Immature natural killer cell (primary cell): ENCODE results near the gene DAPP1. TPM values are rescaled to one million over a fixed set of nuclear protein-coding genes. Genes with fewer than 3 reads are reported as not detected.
A peak's percentile ranks its signal among the peaks of the same experiment; 100 is the strongest.

Source experiments
- DNase-seq, 3 donors: peaks; one replicate each; pipeline ENCODE4 v3.0.0; 2022; ENCODE audit warnings: mixed read lengths in 1 of 3
- H3K27ac Mint-ChIP-seq, 6 donors: one replicate each; pipeline ENCODE4 v1.8.0; 2020; ENCODE audit warnings: mixed read lengths in 6 of 6, mild to moderate bottlenecking in 5 of 6, inconsistent platforms in 4 of 6, moderate library complexity in 3 of 6
- H3K27me3 Mint-ChIP-seq, 3 donors: one replicate each; pipeline ENCODE4 v1.8.0; 2020 to 2021; ENCODE audit warnings: low read depth in 3 of 3, mild to moderate bottlenecking in 3 of 3, mixed read lengths in 3 of 3, moderate library complexity in 3 of 3, inconsistent platforms in 1 of 3
- H3K36me3 Mint-ChIP-seq, 3 donors: one replicate each; pipeline ENCODE4 v1.8.0; 2020; ENCODE audit warnings: mixed read lengths in 3 of 3, inconsistent platforms in 2 of 3, mild to moderate bottlenecking in 2 of 3
- H3K4me1 Mint-ChIP-seq, 2 donors: one replicate each; pipeline ENCODE4 v1.8.0; 2020; ENCODE audit warnings: inconsistent platforms in 2 of 2, mild to moderate bottlenecking in 2 of 2, mixed read lengths in 2 of 2, moderate library complexity in 1 of 2
- H3K4me3 Mint-ChIP-seq, 5 donors: one replicate each; pipeline ENCODE4 v1.8.0; 2020; ENCODE audit warnings: mild to moderate bottlenecking in 5 of 5, mixed read lengths in 5 of 5, inconsistent platforms in 3 of 5, moderate library complexity in 3 of 5
- H3K9me3 Mint-ChIP-seq, 6 donors: one replicate each; pipeline ENCODE4 v1.8.0; 2020; ENCODE audit warnings: mild to moderate bottlenecking in 6 of 6, mixed read lengths in 6 of 6, inconsistent platforms in 4 of 6, moderate library complexity in 3 of 6
- polyA plus RNA-seq, 3 donors: library from polyadenylated mRNA; unstranded; fragments of 300-500 nt; fragmentation: Illumina TruSeq; gene quantifications; one replicate each; pipeline ENCODE4 v1.2.3, GENCODE V29; 2021

The DAPP1 gene
- polyA plus RNA-seq, 3 donors from 2014 or later = 11.7 to 13.8 (median 13.2) TPM

DNA sequence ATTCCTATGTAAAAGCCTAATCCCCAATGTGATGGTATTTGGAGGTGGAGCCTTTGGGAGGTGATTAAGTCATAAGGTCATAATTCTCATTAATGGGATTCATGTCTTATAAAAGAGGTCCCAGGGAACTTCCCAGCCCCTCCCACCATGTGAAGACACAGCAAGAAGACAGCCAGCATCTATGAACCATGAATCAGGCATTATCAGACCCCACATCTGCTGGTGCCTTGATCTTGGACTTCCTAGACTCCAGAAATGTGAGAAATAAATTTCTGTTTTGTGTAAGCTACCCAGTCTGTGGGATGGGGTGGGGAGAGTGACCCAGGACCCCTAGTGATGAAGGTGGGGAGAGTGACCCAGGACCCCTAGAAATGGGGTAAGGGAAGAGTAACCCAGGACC, 6.1 kb upstream of the DAPP1 start:
- Mint-ChIP-seq H3K4me3 (no peak overlapping the region), H3K27ac (peak overlapping the region in 1 of 6 donors; percentile 46), H3K4me1 (peaks cover 3 to 4% of the 10 kb centered on the region in 2 donors), H3K27me3 (peaks cover 7 to 9% (median 8%) of the 10 kb centered on the region in 3 donors), H3K36me3 (no peaks in the 10 kb centered on the region), H3K9me3 (no peaks in the 10 kb centered on the region)
- no peak for DNase-seq

DNA sequence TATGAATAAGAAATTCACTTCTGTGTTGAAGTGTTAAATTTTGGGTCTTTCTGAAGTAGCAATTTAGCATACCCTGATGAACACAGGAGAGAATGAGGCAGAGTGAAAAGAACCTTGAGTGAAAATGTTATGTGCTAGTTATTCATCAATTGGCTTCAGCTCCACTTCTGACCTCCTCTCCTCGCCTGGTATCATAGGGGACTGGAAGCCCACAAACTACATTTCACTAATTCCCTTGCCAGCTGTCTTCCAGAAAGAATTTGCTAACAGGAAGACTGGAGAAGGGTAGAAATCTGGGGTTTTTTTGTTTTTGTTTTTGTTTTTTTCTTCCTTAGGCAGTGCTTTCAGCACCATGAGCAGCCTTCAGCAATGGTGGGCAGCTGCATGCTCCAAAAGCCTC, 5.5 kb upstream of the DAPP1 start:
- DNase-seq = no peak
- no peaks in the 10 kb centered on the region for H3K9me3 Mint-ChIP-seq
- H3K36me3 Mint-ChIP-seq = no peaks in the 10 kb centered on the region
- H3K27me3 Mint-ChIP-seq = peaks cover 7 to 9% (median 8%) of the 10 kb centered on the region in 3 donors
- H3K27ac Mint-ChIP-seq = no peak overlapping the region
- peaks cover 7 to 8% of the 10 kb centered on the region in 2 donors for H3K4me1 Mint-ChIP-seq
- no peak overlapping the region for H3K4me3 Mint-ChIP-seq

DNA sequence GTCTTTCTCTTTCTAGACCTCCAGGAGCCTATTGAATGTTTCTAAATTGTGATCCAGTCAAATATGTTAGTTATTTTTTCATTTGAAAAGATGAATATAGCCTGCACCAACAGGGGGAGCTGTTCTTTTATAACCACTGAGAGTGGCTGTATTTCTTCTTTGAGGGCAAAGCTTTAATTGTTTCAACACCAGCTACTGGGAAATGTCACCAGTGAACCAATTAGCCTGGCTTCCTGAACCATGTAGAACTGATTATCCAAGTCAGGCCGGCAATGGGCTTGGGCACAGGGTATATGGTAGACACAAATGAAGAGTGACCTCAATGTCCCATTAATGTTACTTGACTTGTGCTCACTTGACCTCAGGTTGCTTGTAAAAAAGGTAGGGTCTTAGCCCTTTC, 4.8 kb upstream of the DAPP1 start:
- no peak overlapping the region for H3K27ac Mint-ChIP-seq
- H3K4me3 Mint-ChIP-seq = no peak overlapping the region
- H3K36me3 Mint-ChIP-seq = no peaks in the 10 kb centered on the region
- H3K4me1 Mint-ChIP-seq = peaks cover 15 to 16% of the 10 kb centered on the region in 2 donors
- peaks cover 6 to 8% (median 7%) of the 10 kb centered on the region in 3 donors for H3K27me3 Mint-ChIP-seq
- DNase-seq = peak; percentile 21 to 39 (median 27)
- no peaks in the 10 kb centered on the region for H3K9me3 Mint-ChIP-seq

DNA sequence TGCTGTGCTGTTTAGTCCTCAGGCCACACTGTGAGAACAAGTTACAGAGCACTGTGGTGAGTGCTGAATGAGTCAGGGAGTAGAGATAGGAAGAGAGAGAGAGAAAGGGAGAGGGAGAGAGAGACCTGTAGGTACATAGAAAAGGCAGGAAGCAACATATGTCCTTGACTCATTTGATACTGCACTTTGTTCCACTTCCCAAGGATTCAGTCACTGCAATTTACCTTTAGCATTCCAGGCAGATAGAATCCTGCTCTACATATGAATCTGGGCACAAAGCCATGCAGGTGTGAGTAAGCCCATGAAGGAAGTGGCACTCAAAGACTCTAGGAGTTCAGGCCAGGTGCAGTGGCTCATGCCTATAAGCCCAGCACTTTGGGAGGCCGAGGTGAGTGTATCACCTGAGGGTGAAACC, 1.0 kb upstream of the DAPP1 start:
- Mint-ChIP-seq H3K27ac (peak overlapping the region in 5 of 6 donors; percentile 57 to 88 (median 78)), H3K4me3 (peak overlapping the region in 2 of 5 donors; percentile 13 to 14), H3K9me3 (no peaks in the 10 kb centered on the region), H3K4me1 (peaks cover 20 to 36% of the 10 kb centered on the region in 2 donors), H3K36me3 (no peaks in the 10 kb centered on the region), H3K27me3 (peaks cover under 1 to 6% (median 2%) of the 10 kb centered on the region in 3 donors)
- no peak for DNase-seq

DNA sequence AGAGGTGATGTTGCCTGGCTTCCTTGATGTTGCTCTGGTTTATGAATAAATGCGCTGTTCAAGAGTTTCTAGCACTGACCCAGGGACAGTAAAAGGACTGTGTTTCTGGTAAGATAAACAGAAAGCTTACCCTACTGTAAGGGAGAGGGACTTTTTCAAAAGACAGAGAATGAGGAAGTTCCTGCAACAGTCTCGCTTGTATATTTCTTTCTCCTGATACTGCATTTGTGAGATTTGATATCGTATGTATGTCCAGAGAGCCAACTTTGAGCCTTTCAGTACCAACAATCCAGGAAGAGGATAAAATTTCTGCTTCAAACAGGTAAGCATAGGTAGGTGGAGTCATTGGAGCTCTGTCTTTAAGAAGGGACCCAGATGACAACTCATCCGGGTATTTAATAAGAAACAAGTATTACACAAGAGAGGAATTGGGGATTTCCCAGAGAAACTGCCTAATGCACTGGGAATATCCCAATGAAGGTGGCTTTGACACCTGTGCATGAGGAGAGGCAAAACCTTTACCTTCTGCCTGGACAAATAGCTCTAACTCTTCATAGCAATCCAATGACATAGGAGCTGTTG, 773 bp downstream of the DAPP1 start:
- DNase-seq = no peak
- H3K27me3 Mint-ChIP-seq = peaks cover 0 to 6% (median 2%) of the 10 kb centered on the region in 3 donors
- peaks cover 20 to 36% of the 10 kb centered on the region in 2 donors for H3K4me1 Mint-ChIP-seq
- no peaks in the 10 kb centered on the region for H3K9me3 Mint-ChIP-seq
- H3K27ac Mint-ChIP-seq = peak overlapping the region; percentile 57 to 90 (median 80)
- H3K4me3 Mint-ChIP-seq = peak overlapping the region; percentile 77 to 84 (median 79)
- H3K36me3 Mint-ChIP-seq = no peaks in the 10 kb centered on the region

DNA sequence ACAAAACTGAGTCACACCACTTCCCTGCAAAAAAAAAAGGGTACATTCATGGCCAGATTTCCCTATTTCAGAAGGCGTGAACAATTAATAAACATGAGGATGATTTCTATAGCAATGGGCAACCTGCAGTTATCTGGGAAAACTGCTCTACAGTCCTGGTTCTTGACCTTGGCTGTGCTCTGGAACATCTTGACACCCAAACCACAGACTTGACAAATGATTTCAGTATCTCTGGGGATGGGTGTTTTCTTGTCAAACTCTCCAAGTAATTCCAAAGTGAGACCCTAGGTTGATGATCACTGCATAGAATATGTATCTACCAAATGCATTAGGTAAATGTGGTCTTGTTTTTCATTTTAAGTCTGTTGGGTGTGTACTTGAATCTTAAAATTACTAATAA, 2.0 kb downstream of the DAPP1 start:
- no peak overlapping the region for H3K4me3 Mint-ChIP-seq

DNA sequence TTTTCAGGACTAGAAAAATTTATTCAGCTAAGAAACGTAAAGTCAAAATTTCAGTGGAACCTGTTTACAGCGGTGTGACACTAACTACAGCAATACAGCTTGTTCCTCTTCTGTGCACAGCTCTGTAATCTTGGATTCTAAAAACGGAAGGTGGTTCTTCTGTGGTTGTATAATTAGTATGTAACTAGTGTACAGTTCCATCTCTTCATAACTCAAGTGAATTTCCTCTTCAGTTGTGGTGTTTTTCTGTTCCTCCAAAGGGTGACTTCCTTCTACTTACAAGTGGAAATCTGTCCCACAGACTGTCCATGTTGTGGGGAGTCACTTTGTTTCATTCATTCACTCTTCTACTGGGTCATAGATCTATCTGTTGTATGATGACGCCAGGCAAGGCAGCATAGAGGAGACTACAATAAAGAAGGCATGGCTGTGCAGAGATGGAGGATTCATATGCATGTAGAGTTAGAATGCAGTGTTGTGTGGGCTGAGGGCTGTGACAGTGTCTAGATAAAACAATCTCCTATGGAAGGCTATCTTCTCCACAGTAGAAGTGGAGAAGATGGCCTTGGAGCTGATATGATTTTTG, 5.4 kb downstream of the DAPP1 start:
- H3K27me3 Mint-ChIP-seq = peaks cover 0 to 5% (median 0%) of the 10 kb centered on the region in 3 donors
- DNase-seq = no peak
- no peaks in the 10 kb centered on the region for H3K9me3 Mint-ChIP-seq
- no peak overlapping the region for H3K27ac Mint-ChIP-seq
- H3K36me3 Mint-ChIP-seq = peaks cover 0 to 3% (median 0%) of the 10 kb centered on the region in 3 donors
- H3K4me3 Mint-ChIP-seq = no peak overlapping the region
- peaks cover 4 to 19% of the 10 kb centered on the region in 2 donors for H3K4me1 Mint-ChIP-seq

More for the DNA sequence above, 2.0 kb downstream of the DAPP1 start:
- peaks cover 0 to 6% (median 2%) of the 10 kb centered on the region in 3 donors for H3K27me3 Mint-ChIP-seq
- no peak for DNase-seq
- H3K9me3 Mint-ChIP-seq = no peaks in the 10 kb centered on the region
- peaks cover 0 to 3% (median 0%) of the 10 kb centered on the region in 3 donors for H3K36me3 Mint-ChIP-seq
- peaks cover 20 to 36% of the 10 kb centered on the region in 2 donors for H3K4me1 Mint-ChIP-seq
- H3K27ac Mint-ChIP-seq = peak overlapping the region in 1 of 6 donors; percentile 32

DNA sequence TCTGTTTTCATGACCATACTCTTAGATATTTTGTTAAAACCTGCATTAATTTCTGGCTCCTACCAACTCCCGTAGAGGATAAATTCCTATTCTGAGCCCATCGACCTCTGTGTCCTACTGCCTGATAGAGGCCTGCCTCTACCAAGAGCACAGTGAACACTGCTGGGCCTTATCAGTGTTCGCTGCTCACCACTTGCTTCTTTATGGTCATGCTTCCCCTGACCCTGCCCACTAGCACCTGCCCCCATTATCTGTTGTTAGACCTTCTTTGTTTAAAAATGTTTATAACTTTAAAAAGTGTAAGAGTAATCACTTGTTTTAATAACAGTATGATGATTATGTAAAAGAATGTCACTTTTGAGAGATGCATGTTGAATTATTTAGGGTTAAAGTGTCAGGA, 6.1 kb downstream of the DAPP1 start:
- Mint-ChIP-seq H3K4me1 (peaks cover 0 to 12% of the 10 kb centered on the region in 2 donors), H3K27ac (no peak overlapping the region), H3K9me3 (no peaks in the 10 kb centered on the region), H3K36me3 (peaks cover 0 to 3% (median 0%) of the 10 kb centered on the region in 3 donors), H3K4me3 (no peak overlapping the region), H3K27me3 (peaks cover 0 to 2% (median 0%) of the 10 kb centered on the region in 3 donors)
- no peak for DNase-seq

DNA sequence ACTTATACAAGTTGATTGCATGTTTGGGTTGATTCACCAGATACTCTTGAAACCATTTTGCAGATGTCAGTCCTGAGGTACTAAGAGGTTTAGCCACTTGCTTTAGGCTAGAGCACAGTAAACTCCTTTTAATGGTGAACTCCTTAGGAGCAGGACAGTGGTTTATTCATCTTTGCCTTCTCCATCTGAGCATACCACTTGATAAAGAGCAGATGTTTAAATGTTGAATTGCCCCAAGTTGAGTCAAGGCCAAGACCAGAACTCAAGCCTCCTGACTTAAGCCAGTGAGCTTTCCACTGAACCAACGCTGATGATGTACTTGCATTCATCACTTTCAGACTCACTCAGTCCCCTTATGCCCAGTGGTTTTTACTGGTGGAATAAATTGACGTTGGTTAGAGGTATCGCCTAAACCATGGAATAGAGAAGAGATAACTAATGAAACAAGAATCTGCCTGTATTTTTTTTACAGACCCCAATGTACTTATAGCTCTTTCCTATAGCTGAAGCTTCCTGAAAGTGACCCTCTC, 7.5 kb downstream of the DAPP1 start:
- no peak overlapping the region for H3K4me3 Mint-ChIP-seq
- peak overlapping the region in 1 of 6 donors; percentile 10 for H3K27ac Mint-ChIP-seq
- DNase-seq = no peak
- H3K4me1 Mint-ChIP-seq = peaks cover 0 to 4% of the 10 kb centered on the region in 2 donors
- peaks cover 0 to 3% (median 0%) of the 10 kb centered on the region in 3 donors for H3K36me3 Mint-ChIP-seq
- H3K9me3 Mint-ChIP-seq = no peaks in the 10 kb centered on the region
- peaks cover 0 to 2% (median 0%) of the 10 kb centered on the region in 3 donors for H3K27me3 Mint-ChIP-seq

DNA sequence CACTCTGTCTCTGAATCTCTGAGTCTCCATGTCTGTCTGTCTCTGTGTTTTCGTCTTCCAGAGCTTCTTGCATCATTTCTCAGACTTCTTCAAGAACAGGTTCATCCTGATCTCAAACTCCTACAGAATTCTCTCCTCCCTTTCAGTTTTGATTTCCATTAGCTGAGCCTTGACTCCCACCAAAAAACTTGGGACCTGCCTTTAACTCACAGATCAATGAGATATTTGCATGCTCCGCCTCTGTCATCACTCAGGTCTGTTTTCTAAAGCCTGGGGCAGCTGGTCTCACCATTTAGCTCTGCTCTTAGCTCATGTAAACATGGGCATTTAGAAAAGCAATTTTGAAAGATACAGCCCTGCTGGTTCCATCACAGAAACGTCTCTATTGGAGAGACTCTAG, 8.6 kb downstream of the DAPP1 start:
- Mint-ChIP-seq H3K4me1 (no peaks in the 10 kb centered on the region), H3K4me3 (no peak overlapping the region), H3K27ac (no peak overlapping the region), H3K27me3 (peaks cover 0 to 2% (median 0%) of the 10 kb centered on the region in 3 donors), H3K36me3 (peaks cover 0 to 3% (median 0%) of the 10 kb centered on the region in 3 donors), H3K9me3 (no peaks in the 10 kb centered on the region)
- DNase-seq = no peak

DNA sequence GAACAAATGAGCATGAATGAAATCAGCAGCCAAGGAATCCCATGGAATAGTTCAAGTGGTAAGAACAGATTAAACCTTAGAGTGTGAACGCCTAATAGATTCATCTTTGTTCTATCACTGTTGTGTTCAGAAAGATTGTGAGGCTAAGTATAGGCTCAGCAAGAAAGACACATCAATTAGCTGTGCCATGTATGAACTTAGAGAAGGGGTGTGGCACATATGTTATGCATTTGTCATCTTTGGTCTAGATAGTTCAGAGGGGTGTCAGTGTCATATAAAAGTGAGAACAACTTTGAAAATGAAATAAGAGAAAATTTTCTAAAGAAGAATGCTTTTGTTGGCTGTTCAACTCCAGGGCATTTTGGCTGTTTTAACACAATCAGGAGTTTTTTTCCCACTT, 9.4 kb downstream of the DAPP1 start:
- DNase-seq = no peak
- H3K4me3 Mint-ChIP-seq = no peak overlapping the region
- peaks cover 0 to 4% (median 0%) of the 10 kb centered on the region in 3 donors for H3K27me3 Mint-ChIP-seq
- H3K27ac Mint-ChIP-seq = no peak overlapping the region
- H3K4me1 Mint-ChIP-seq = no peaks in the 10 kb centered on the region
- H3K36me3 Mint-ChIP-seq = peaks cover 0 to 3% (median 0%) of the 10 kb centered on the region in 3 donors
- H3K9me3 Mint-ChIP-seq = no peaks in the 10 kb centered on the region

DNA sequence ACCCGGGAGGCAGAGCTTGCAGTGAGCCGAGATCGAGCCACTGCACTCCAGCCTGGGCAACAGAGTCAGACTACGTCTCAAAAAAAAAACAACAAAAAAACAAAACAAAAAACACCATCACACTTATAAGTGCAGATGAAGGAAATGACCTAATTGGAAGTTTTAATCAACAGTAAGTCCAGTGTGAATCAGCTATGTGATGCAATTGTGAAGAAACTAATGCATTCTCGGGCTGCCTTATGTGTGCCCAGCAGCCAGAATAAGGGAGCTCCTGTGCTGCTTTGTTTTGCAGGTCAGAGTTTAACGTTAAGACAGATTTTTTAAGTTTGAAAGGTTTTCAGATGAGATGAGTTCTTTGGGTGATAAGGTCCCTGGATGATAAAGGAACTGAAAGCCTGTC, 10.8 kb downstream of the DAPP1 start:
- DNase-seq = no peak
- Mint-ChIP-seq H3K4me1 (no peaks in the 10 kb centered on the region), H3K36me3 (peaks cover 0 to 5% (median 3%) of the 10 kb centered on the region in 3 donors), H3K27me3 (peaks cover 0 to 4% (median 0%) of the 10 kb centered on the region in 3 donors), H3K27ac (no peak overlapping the region), H3K9me3 (no peaks in the 10 kb centered on the region), H3K4me3 (no peak overlapping the region)

DNA sequence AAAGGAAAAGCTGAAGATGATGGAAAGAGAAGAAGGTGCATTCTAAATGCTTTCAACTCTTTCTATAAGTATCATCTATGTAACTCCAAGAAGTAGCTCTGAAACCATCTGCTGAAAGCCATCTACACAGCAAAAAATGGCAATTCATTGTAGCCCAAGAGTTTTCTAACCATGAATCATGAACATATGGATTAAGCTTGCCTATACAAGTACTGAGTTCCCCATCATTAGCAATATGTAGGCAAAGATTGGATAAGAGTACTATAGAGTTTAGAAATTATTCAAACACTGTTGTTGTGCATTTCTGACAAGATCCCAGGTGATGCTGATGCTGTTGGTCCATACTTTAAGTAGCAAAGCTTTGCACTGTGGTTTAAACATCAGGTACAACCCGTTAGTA, 11.2 kb downstream of the DAPP1 start:
- no peak for DNase-seq
- Mint-ChIP-seq H3K27me3 (peaks cover 0 to 4% (median 0%) of the 10 kb centered on the region in 3 donors), H3K4me1 (no peaks in the 10 kb centered on the region), H3K36me3 (peaks cover 0 to 5% (median 3%) of the 10 kb centered on the region in 3 donors), H3K9me3 (no peaks in the 10 kb centered on the region), H3K4me3 (no peak overlapping the region), H3K27ac (no peak overlapping the region)

DNA sequence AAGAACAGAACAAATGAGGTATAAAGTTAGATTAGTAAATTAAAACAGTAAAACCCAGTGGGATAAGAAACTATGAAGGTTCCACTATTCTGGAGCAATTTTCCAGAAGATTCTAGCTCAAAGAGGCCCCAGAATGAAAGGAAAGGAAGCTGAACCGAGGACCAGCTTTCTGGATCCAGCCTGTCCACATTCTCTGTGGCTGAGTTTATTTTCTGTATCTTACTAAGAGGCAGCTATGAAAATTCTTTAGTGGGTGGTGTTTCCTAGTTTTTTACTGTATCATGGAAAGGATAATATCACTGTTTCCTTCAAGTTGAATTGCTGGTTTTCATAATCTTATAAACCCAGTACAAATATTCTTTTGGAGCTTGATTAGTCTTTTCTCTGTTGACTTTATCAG, 11.8 kb downstream of the DAPP1 start:
- Mint-ChIP-seq H3K27ac (no peak overlapping the region), H3K4me3 (no peak overlapping the region), H3K27me3 (peaks cover 0 to 4% (median 0%) of the 10 kb centered on the region in 3 donors), H3K9me3 (no peaks in the 10 kb centered on the region), H3K4me1 (no peaks in the 10 kb centered on the region), H3K36me3 (peaks cover 0 to 5% (median 2%) of the 10 kb centered on the region in 3 donors)
- DNase-seq = no peak
